Kidney glomerular epithelial cell (primary cell): ENCODE results near the gene TENT4A.

ENCODE experiments used
- DNase-seq: peaks from one replicate; lab custom pipeline; 2025; lab: John Stamatoyannopoulos, UW

The TENT4A gene

GRCh38 chr5:6718161-6718681, 5.0 kb downstream of the TENT4A start:
- DNase-seq: no peak

GRCh38 chr5:6718718-6719117, 5.5 kb downstream of the TENT4A start:
- no peak for DNase-seq

- no peak for DNase-seq
These were observed 6.2 kb downstream of the TENT4A start for GRCh38 chr5:6719417-6719816.

- DNase-seq: no peak
These were observed 6.8 kb downstream of the TENT4A start for GRCh38 chr5:6719896-6720560.

GRCh38 chr5:6720561-6720921, 7.3 kb downstream of the TENT4A start:
- DNase-seq: no peak

- no peak for DNase-seq
These were observed 8.2 kb downstream of the TENT4A start for GRCh38 chr5:6721442-6721841.

GRCh38 chr5:6722015-6722414, 8.8 kb downstream of the TENT4A start:
- DNase-seq: no peak

- DNase-seq: no peak
These were observed 10.0 kb downstream of the TENT4A start for GRCh38 chr5:6723122-6723815.

GRCh38 chr5:6723816-6724300, 10.6 kb downstream of the TENT4A start:
- no peak for DNase-seq

GRCh38 chr5:6724321-6724929, 11.2 kb downstream of the TENT4A start:
- DNase-seq: no peak

- no peak for DNase-seq
These were observed 12.2 kb downstream of the TENT4A start for GRCh38 chr5:6725421-6725820.

- no peak for DNase-seq
These were observed 12.8 kb downstream of the TENT4A start for GRCh38 chr5:6726006-6726405.

GRCh38 chr5:6727231-6727630, 14.0 kb downstream of the TENT4A start:
- no peak for DNase-seq

GRCh38 chr5:6728011-6728794, 15.0 kb downstream of the TENT4A start:
- no peak for DNase-seq

GRCh38 chr5:6728795-6729183, 15.6 kb downstream of the TENT4A start:
- DNase-seq: no peak

GRCh38 chr5:6729386-6730310, 16.4 kb downstream of the TENT4A start:
- no peak for DNase-seq

GRCh38 chr5:6730407-6730806, 17.2 kb downstream of the TENT4A start:
- no peak for DNase-seq

- DNase-seq: peak; percentile 47
These were observed 17.6 kb downstream of the TENT4A start for GRCh38 chr5:6730807-6731206.

GRCh38 chr5:6731465-6732237, 18.4 kb downstream of the TENT4A start:
- no peak for DNase-seq

GRCh38 chr5:6732634-6733410, 19.6 kb downstream of the TENT4A start:
- DNase-seq: peak; percentile 77
